Measurements from ENCODE around the gene MAP4K4.
A peak's percentile ranks its signal among the peaks of the same experiment; 100 is the strongest.

Gene MAP4K4
- total RNA-seq, result 113 to 170 reads per million in 2 experiments

DNA sequence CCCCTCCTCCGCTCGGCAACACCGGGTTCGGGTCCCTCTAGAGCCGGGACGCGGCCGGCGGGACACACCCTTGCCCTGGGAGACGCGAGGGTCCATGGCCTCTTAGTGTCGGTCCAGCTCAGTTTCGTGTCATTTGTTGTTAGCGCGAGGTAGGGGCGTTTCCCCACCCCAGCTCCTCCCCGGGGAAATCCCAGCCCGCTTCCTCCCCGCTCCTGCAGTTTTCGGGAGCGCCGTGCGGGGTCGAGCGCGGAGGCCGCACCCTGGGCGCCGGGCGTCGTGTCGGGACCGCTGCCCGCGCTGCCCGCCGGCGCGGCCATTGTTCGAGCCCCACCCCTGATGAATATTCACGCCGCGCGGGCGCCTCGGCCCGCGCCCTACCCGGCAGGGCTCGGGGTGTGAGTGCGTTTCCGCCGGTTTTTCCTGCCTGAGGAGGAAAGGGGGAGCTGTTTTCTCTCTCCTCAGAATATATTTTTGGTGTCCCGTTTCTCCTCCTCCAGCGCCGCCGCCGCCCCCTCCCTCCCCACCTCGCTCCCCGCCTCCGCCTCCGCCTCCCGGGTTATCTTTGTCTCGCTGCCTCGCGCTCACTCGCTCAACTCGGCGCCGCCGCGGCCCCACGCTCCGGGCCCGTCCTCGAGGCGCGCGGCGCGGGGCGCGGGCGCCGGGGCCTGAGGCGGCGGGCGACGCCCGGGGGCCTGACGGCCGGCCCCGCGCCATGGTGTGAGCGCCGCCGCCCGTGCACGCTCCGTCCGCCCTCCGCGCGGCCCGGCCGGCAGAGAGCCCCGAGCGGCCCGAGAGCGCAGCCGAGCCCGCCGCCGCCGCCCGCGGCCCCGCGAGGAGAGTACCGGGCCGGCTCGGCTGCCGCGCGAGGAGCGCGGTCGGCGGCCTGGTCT, at the start of gene MAP4K4:
Gene MAP4K4 (plus strand): TSS at position 584 of the 890 bp plus-strand sequence. CDS start 374 bp downstream, outside the sequence.
- DNase-seq (ENCODE audit: low read depth), result peak; percentile 68

DNA sequence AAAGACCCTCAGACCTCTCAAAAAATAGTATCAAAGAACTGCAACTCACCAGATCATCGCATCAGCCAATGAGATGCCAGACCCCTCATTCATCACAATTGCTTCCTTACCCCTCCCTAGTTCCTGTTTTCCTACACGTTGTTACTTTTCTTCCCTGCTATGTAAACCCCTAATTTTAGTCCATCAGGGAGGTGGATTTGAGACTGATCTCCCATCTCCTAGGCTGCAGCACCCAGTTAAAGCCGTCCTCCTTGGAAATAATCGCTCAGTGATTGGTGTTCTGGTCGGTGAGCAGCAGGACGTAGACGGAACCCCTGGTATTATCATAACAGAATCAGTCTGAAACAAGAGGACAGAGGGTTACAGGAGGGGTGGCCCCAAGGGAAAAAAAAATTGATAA, 44.0 kb upstream of the MAP4K4 start:
- DNase-seq (ENCODE audit: low read depth), result no peak

DNA sequence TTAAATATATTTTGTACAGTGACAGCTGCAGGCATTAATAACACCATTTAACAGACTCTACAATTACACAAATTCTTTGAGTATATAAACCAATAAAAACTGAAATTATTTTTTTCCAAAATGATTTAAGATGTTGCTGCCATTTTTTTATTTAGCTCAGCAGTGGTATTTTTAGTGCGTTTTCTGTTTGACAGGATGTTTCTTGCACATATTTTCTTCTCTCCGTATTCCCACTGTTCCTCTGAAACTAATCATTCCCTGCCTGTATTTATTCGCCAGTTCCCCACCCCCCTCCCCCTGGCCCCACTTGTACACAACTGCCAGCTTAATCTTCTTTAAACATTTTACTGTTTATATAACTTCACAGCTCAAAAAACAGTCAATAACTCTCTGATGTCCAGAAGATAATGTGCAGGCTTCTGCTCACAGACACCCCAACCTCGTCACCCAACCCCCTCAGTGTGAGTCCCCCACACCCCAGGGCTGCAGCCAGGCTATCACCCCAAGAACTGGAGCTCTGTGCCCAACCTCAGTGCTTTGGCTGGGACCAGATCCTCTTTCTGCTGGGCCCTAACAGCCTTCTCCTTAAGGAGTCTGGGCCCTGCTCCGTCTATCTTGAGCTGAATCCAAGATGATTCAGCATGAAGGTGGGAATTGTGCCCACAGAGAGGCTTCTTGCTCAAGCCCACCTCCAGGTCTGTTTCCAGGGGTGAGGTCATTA, 41.6 kb upstream of the MAP4K4 start:
- no peak for DNase-seq (ENCODE audit: low read depth)

DNA sequence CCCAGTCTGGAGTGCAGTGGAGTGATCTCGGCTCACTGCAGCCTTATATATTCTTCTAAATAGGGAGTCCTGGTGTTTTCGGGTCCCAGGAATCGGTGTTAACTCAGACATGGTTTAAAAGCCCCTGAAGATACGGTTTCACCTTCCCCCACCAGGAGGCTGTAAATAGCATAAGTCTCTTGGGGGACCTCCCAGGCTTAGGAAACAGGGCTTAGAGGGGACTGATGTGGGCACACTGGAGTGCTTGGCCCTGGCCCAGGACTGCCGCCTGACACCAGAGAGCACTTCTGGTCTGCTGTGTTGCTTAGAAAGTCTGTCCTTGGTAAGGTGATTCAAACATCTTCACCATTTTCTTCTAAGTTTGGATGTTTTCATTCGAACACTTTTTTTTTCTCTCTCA, 39.7 kb upstream of the MAP4K4 start:
- no peak for DNase-seq (ENCODE audit: low read depth)

DNA sequence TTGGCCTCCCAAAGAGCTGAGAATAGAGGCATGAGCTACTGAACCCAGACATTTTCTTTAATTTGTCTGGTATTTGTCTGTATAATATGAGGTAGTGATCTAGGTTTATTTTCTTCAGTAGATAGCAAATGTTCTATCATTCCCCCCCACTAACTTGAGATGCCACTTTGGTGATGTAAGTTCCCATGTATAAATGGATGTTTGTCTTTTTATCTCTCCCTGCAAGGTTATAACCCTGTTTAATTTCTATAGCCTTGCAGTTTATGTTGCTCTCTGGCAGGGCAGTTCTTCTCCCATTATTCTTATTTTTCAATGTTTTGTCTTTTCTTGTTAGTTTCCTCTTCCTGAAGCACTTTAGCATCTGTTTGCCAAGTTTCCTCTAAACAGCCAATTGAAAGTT, 39.1 kb upstream of the MAP4K4 start:
- no peak for DNase-seq (ENCODE audit: low read depth)

DNA sequence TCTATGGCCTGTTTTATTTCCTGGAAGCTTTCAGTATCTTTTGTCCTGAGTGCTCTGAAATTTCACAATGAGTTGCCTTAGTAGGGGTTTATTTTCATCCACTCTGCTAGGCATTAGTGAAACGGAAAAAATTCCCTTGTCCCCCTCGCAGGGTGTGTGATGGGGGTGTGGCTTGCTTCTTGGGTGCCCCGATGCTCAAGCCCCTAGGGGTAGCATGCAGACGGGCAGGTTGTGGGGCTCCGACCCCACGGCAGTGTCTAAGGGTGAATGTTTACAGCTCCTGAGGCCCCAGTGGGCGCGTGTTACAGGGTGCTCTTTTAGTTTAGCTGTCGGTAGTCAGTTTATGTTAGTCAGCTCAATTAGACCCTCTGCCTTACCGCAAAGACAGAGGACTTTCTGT, 32.2 kb upstream of the MAP4K4 start:
- DNase-seq (ENCODE audit: low read depth), result no peak

DNA sequence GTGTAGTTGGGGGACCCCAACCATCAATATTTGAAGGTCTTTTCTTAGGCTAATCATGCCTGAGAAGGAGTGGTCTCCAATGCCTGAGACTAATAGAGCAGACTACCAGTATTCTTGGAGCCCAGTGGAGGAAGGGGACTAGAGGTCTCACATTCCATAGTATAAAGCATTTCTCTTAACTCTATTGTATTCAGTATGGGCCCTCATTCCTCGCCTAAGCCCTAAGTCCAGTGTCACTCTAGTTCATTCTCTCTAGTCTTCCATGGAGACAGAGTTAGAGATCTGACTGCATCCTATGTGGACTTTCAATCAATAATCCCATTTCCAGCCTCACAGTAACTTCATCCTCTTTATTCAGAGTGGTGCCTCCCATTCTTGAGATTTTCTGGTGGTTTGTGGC, 29.7 kb upstream of the MAP4K4 start:
- no peak for DNase-seq (ENCODE audit: low read depth)

DNA sequence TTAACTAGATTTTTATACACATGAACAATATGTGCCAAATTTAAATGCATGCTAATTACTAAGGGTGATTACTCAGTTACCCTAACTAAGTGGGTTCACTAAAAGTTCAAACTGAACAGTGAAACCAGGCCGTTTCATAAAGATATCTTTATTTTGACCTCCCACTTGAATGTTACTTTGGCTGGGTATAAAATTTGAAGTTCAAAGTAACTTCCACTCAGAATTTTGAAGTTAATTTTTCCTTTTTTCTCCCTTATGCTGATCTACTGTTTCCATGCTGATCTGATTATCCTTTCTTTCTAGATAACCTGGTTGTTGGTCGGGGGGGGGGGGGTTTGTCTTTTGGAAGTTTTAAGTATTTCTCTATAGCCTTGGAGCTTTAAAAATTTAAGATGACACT, 25.5 kb upstream of the MAP4K4 start:
- no peak for DNase-seq (ENCODE audit: low read depth)

DNA sequence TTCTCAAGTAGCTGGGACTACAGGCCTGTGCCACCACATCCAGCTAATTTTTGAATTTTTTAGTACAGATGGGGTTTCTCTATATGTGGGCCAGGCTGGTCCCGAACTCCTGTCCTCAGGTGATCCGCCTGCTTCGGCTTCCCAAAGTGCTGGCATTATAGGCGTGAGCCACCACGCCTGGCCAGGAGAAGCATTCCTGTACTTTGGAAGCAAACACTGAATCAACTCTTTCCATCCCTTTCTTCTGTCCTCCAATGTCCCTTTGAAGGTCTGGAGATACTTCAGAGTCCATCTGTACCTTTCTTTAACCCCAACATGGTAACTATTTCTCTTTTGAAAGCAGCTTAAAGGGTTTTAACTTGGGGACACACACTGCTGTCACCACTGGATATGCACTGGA, 23.6 kb upstream of the MAP4K4 start:
- no peak for DNase-seq (ENCODE audit: low read depth)

DNA sequence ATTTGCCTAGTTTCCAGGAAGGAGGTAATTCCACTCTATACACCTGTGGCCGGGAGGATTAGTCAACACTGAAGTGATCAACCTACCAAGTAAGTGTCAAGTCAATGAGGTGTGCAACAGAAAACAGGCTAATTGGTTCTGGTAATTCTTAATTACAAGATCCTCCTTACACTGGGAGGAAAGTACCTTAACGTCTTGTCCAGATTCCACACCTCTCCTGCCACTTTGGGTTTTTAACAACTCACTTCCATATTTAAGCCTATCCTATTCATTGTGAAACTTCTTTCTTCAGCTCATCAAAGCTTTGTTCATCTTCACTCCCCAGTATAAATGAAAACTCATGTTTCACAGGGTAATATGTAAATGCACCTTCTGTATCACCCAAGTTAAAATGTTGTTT, 22.0 kb upstream of the MAP4K4 start:
- no peak for DNase-seq (ENCODE audit: low read depth)

DNA sequence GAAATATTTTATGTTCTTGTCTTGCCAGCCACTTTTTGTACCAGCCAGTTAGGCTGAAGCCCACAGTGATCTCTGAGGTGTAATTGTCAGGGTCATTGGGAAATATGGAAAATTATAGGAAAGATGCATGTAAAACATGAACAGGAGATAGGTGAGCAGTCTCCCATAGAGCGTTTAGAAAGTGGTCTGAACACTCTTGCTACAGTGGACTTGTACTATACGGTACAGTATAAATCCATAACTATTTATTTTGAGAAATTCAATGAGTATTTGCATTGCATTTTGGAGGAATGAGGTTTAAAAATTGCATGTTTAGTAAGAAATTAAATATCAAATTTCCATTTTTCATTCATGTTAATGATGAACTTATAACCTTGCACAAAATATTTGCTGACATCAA, 20.8 kb upstream of the MAP4K4 start:
- no peak for DNase-seq (ENCODE audit: low read depth)

DNA sequence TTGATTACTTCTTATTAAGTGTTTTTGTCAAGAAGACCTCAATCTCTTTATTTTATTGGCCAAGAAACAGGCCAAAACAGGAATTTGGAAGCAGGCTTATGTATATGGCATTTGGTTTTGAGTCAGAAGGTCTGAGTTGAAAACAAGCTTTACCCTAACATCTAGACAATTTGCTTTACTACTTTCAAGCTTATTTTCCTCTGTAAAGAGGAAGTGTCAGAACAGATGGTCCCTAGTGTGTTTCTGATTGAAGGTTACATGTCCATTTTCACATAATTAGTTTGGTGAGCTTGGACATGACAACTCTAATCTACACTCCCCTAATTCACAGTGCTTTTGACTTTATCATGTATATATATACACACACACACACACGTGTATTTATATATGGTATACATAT, 19.8 kb upstream of the MAP4K4 start:
- no peak for DNase-seq (ENCODE audit: low read depth)

DNA sequence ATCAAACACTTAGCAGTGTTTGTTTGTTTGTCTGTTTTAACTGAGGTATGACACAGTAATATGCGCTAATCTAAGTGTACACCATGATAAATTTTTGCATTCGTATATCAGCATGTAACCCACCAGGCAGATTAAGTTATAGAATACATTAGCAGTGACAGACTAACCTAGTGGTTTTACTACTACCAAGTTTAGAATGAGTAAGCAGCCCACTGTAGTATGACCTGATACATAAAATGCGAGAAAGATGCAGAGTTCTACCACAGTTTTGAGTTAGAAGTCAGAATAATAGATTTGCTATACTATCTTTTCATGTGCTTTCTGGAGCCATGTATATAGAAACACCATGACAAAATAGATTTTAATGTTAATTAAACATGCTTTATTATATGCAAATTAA, 19.1 kb upstream of the MAP4K4 start:
- DNase-seq (ENCODE audit: low read depth), result no peak

DNA sequence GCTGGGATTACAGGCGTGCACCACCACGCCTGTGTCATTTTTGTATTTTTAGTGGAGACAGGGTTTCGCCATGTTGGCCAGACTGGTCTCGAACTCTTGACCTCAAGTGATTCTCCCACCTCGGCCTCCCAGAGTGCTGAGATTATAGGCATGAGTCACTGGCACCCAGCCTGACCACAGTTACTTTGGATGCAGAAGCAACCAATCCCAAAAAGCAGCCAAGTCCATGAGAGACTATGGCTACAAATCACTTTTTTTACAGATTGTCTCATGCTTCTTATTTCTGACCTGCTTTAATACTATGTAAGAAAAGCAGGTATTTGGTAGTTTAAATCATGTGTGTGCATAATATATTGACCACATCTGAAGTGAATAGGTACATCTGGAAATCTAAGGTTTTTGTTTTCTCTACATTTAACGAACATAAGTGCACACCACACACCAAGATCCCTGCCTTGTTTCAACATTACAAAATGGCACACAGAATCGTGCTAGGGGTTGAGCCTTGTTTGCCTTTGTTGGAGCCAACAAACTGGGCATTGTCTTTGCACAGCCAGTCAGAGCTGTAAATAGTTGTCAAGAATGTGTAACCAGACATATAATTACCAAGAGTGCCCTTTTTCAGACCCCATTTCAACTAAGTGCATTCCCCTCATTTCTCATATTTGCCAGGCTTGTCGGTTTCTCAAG, 18.3 kb upstream of the MAP4K4 start:
- DNase-seq (ENCODE audit: low read depth), result no peak

DNA sequence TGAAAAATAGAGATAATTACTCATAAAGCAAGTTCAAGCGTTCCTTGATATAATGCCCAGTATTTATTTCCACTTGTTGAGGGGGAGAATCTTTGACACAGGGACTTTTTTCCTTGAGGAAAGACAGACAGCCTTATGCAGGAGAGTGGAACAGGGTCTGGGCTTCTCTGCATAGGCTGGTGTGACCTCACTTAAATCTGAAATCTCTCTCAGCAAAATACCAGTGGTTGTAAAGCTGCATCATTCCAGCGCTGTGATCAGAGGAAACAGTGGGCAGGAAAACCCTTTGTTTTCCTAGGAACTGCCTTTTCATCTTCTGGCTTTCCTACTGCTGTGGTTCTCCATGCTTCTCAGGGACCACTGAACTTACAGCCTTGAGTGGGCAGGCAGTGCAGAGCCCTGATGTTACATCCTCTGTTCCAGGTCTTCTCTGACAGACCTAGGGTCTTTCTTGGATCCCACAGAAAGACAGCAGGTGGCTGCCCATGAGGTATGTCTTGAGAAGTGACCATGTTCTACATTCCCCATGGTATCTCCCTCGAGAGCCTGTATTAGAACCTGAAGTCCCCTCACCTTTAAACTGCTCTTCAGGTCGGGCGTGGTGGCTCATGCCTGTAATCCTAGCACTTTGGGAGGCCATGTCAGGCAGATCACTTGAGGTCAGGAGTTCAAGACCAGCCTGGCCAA, 17.6 kb upstream of the MAP4K4 start:
- DNase-seq (ENCODE audit: low read depth), result no peak

DNA sequence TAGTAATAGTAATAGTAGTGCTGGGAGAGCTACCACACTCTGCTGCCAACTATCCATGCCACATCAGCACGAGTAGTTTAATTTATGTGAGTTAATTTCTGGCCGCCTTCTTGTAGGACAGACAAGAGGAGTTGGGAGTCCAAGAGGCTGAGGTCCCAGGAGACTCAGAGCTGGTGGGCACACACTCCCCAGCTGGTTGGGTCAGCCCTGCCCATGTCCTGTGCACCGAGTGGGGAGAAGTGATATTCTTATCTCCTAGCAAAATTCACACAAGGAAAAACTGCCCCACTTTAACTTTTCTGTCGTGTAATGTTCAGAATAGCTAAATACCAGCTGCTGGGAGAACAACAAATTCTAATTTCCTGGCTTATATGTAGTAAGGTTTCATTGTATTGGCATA, 15.2 kb upstream of the MAP4K4 start:
- DNase-seq (ENCODE audit: low read depth), result no peak

DNA sequence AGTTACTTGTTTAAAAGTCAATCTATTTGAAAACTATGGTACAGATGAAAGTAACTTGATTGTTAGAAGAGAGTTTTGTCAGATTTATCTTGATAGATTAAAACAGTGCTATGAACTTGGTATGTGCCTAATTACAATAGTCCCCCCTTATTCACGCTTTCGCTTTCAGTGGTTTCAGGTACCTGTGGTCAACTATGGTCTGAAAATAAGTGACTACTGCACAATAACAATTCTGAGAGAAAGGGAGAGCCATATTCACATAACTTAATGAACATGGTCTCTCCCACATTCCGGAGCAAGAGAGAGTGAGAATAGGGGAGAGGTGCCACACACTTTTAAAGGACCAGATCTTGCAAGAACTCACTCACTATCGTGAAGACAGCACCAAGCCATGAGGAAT, 13.2 kb upstream of the MAP4K4 start:
- no peak for DNase-seq (ENCODE audit: low read depth)

DNA sequence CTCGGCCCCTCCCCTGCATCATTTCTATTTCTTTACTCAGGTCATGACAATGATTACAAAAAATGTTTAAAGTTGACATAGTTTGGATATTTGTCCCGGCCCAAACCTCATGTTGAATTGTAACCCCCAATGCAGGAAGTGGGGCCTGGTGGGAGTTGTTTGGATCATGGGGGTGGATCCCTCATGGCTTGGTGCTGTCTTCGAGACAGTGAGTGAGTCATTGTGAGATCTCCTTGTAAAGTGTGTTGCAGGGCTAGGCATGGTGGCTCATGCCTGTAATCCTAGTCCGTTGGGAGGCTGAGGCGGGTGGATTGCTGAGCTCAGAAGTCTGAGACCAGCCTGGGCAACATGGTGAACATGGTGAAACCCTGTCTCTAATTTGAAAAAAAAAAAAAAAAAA, 9.2 kb upstream of the MAP4K4 start:
- no peak for DNase-seq (ENCODE audit: low read depth)

DNA sequence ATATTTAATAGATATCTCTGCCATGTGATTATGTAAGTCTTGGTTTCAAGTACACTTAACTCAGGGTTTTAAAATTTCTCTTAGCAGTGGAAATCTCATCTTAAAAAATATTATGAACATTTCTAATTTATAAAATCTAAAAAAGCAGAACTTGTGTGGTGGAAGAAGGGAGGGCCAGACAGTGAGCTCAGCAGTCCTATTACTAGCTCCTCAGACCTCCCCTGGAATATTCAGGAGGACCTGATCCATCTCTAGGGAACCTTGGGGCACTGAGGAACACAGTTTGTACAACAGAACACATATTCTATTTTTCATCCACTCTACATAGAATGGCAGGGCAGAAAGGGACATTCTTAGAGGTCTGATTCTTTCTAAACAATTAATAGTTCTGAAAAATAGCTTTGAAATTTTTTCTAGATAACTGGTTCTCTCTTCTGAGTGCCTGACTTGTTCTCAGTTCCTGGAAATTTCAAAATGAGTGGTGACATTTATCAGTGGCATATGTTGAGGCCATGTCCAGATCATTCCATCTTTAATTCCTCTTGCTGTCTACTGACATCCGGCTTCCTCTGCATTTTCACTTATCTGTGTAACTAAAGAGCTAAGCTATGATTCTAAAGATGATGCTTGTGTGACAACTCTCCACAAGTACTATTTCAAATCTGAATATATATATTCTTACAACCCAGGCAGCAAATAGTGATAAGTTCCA, 8.2 kb upstream of the MAP4K4 start:
- DNase-seq (ENCODE audit: low read depth), result no peak

DNA sequence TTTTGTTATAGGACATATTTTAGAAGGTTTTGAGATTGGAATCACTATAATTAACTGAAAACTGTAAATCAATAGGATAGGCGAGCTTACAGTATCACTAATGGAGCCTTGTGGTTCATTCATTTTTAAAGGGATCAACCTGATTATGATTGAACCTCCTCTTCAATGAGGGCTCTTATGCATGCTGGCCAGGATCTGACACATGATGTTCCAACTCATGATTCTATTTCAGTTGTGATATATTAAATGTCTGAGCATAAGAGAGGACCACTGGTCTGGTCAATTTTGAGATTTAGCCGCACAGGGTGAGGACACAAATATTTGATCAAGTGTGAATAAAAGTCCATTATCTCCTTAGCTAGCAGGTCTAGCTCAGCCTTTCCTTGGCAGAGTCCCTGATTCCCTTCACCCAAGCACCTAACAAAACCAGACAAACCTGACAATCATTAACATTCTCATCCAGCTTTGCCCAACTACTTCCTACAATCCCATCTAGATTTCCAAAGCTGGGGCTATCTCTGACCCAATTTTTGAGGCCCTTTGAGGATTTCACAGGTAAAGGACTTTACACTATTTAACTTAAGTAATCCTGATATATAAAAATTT, 6.9 kb upstream of the MAP4K4 start:
- DNase-seq (ENCODE audit: low read depth), result no peak

DNA sequence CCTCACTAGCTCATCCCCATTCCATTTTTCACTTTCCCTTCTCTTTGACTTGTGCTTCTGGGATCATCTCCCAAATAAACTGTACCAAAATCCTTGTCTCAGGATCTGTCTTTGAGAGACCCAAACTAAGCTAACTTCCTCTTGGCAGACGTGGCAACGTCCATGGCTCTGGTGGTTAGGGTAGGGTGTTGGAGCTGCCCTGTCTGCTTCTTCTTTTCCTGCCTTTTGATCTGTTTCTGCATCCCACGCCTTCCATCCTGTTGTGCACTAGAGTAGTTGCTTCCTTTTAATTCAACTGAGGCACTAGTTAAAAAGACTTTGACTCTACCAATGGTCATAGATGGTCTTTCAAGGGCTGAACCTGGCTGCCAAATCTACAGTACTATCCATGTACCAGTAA, 5.5 kb upstream of the MAP4K4 start:
- no peak for DNase-seq (ENCODE audit: low read depth)

All from T follicular helper cell (primary cell).